Measurements from ENCODE around the gene CFAP410.

Gene CFAP410

DNA sequence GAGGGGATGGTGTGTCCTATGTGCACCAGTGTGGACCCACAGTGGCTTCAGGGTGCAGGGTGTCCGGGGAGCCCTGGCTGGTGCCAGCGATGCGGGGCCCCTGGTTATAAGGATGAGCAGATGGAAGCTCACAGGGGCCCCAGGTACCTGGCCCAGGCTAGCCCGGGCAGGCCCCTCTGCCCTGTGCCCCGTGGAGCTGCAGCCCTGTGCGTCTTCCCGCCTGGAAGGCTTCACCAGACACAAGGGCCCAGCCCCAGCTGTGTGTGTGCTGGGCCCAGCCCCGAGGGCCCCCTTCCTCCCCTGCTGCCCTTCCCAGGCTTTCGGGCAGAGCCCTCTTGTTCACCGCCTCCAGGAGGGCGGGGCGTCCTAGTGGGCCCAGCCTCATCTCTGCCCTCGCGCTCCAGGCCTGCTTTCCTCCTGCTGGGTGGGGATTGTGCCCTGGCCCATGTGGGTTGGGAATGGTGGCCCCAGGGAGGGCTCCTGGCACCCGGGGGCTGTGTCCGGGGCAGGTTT, 23.4 kb downstream of the CFAP410 start:
- DNase-seq = no peak

- DNase-seq = no peak
These were observed 24.6 kb downstream of the CFAP410 start for GRCh38 chr21:44314561-44314960.

GRCh38 chr21:44314128-44314527, 25.1 kb downstream of the CFAP410 start:
- DNase-seq = no peak

- no peak for DNase-seq
These were observed 25.7 kb downstream of the CFAP410 start for GRCh38 chr21:44313451-44313850.

GRCh38 chr21:44312716-44313115, 26.5 kb downstream of the CFAP410 start:
- no peak for DNase-seq

DNA sequence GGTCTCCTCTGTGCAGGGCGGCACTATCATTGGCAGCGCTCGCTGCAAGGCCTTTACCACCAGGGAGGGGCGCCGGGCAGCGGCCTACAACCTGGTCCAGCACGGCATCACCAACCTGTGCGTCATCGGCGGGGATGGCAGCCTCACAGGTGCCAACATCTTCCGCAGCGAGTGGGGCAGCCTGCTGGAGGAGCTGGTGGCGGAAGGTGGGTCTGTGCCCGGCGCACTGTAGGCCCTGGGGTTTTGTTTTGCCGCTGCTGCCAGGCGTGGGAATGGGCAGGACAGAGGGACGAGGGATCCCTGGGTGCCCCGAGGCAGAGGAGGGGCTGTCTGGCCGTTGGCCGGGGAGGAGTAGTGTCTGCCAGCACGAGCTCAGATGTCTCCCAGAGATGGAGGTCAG, 27.1 kb downstream of the CFAP410 start:
- DNase-seq = no peak

DNA sequence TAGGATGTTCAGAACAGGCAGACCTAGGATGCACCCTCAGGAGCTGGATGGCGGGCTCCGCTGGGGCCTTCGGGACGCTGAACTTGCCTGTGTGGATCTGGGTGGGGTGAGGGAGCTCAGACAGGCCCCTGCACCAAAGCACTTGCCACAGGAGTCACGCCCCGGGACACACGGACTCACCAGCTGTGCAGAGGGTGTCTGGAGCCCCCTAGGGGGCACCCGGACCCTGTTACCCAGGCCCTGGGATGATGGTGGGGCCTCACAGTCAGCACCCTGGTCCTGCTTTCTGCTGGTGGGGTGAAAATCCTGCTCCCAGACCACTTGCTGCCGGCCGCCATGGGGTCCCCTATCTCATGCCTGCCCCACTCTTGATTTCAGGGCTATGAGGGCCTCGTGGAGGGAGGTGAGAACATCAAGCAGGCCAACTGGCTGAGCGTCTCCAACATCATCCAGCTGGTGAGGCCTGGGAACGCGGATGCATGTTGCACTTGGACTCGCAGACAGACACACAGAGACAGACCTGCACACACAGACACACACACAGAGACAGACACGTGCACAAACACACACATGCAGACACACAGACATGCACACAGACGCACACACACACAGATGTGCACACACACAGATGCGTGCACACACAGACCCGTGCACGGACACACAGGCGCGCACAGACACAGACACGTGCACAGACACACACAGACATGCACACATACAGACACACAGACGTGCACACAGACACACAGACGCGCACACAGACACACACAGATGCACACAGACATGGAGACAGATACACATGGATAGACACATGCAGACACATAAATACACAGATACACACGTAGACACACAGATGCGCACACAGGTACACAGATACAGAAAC, 28.3 kb downstream of the CFAP410 start:
- no peak for DNase-seq

- no peak for DNase-seq
These were observed 32.1 kb downstream of the CFAP410 start for GRCh38 chr21:44306936-44307704.

DNA sequence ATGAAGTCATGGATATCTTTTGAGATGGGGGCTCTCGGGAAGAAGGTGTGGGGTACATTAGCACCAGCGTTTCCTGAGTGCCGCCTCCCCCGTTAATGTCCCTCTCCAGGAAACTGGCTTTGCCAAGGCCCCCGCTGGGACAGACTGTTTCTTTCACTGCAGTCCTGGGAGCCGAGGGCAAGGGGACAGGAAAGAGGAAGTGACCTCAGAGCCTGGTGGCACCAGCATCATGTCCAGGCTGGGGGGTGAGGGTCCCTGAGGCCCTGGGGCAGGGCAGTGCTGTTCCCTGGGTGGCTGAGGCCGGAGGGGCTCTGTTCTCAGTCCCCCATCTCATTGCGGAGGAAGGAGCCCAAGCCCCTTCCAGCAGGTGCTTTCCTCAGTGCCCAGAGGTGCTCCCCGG, 33.5 kb downstream of the CFAP410 start:
- DNase-seq = no peak

- DNase-seq = peak; percentile 30 to 57 (median 47)
These were observed 34.3 kb downstream of the CFAP410 start for GRCh38 chr21:44304877-44305293.

DNA sequence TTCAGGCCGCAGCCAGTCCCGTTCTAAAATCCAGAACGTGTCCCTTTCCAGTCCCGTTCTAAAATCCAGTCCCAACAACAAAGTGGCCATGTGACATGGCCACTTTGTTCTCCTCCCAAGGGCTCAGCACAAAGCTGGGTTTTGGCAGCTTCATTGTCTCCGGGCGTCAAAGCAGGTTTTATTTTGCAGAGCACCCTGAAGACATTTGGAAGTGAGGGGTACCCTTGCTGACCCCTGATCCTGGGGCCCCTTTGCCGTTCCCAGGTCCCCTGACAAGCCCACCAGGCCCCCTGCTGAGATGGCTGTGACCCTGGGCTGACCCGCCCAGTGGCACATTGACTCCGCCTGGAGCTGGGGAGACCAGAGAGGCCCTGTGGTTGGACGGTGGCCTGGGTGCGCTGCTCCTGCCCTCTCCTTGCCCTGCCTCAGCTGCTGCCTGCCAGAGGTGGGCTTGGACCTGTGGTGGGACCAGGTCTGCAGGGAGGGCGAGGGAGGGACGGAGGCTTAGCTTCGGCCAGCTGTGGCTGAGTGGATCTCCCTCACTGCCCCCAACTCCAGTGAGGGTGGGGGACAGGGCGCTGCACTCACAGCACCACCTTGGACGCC, 35.1 kb downstream of the CFAP410 start:
- no peak for DNase-seq

DNA sequence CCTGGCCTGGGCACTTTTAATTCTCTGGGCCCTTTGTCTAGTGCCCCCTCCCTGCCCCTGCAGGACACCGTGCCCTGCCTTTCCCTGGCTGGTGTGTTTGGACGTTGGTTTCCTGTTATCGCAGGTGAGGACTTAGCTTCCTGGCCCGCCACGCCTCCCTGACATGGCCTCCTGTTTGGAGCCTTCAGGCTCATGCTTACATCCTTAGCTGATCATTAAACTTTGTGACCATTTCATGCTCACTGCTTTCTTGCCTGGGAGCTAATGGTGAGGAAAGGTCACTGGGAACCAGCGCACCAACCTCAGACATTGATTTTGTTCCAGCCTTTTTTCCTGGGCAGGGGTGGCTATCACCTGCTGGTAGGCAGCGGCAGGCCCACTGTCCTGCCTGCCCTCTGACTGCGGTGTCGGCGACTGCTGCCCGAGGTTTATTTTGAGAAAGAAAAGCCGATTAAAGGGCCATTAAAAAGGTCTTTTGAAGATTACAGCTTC, 35.7 kb downstream of the CFAP410 start:
- no peak for DNase-seq

- peak in 2 of 3 experiments; percentile 12 to 30 for DNase-seq
These were observed 36.4 kb downstream of the CFAP410 start for GRCh38 chr21:44302573-44303401.

DNA sequence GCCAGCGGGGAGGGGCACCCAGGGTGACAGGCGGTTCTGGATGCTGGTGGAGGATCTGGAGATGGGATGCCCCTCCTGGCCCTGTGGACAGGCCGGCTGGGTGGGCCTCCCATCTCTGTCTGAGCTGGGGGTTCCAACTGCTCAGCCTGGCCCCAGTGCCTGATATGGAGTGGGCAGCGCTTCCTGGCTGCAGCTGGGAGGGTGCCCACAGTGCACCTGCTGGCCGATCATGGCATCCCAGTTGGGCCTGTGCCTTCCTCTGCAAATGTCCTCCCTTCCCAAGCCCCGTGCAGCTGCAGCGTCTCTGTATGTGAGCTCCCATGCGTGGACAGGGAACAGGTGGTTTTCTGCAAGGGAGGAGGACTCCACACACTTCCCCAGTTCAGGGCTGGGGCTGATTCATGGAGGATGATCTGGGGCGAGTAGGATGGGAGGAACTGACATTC, 37.2 kb downstream of the CFAP410 start:
- DNase-seq = peak in 1 of 3 experiments; percentile 20

DNA sequence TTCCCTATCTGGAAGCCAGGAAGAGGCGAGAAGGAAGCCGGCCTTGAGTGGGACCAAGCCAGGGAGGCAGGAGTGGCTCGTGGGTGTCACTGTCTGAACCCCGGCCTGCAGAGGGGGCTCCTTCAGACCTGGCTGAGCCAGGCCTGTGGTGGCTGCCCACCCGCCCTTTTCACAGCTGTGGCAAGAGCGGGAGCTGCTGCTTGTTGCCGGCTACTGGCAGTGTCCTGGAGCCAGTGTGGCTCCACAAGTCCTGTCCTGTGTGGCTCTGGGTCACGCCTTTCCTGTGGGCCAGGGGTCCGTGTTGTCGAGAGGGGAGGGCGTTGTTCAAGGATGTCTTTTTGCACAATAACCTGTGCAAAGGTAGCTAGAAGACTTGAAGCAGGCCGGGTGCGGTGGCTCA, 38.0 kb downstream of the CFAP410 start:
- no peak for DNase-seq

- peak; percentile 46 to 66 (median 49) for DNase-seq
These were observed 38.8 kb downstream of the CFAP410 start for GRCh38 chr21:44300262-44300959.

DNA sequence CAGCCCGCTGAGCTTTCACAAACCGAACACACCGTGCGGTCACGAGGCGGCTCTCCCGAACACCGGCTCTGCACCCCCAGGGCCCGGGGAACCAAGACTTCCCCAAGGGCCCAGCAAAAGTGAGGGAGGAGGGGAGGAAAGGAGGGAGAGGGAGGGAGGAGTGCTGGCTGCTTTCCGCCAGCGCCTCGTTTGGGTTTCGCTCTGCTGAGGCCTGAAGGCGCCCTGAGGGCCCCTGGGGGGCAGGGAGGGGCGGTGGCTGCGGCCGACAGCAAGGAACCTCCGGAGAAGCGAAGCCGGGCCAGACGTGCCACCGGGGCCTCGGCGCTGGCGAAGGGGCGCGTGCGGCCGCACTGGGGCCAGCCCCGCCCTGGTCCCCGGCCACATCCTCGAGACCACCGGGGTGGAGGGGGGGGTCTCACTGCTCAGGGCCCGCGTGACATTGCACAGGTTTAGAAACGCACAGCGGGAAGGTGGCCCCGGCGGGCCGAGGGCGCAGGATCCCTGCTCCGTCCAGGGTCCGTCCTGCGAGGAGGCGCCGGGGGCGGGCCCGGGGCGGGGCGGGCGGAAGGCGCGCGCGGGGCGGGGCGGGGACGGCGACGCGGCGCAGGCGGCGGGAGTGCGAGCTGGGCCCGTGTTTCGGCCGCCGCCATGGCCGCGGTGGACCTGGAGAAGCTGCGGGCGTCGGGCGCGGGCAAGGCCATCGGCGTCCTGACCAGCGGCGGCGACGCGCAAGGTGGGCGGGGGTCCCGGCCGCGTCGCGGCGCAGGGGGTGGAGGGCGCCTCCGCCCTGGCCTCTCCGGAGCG, 39.5 kb downstream of the CFAP410 start, which contains the start of gene PFKL:
PFKL (plus strand) TSS at position 596 of the 804 bp plus-strand sequence; CDS start at position 649, 53 bp downstream.
- DNase-seq = peak; percentile 63 to 84 (median 75)

- DNase-seq = no peak
These were observed 40.1 kb downstream of the CFAP410 start for GRCh38 chr21:44299085-44299457.

- DNase-seq = peak in 1 of 3 experiments; percentile 23
These were observed 40.9 kb downstream of the CFAP410 start for GRCh38 chr21:44298301-44298700.

DNA sequence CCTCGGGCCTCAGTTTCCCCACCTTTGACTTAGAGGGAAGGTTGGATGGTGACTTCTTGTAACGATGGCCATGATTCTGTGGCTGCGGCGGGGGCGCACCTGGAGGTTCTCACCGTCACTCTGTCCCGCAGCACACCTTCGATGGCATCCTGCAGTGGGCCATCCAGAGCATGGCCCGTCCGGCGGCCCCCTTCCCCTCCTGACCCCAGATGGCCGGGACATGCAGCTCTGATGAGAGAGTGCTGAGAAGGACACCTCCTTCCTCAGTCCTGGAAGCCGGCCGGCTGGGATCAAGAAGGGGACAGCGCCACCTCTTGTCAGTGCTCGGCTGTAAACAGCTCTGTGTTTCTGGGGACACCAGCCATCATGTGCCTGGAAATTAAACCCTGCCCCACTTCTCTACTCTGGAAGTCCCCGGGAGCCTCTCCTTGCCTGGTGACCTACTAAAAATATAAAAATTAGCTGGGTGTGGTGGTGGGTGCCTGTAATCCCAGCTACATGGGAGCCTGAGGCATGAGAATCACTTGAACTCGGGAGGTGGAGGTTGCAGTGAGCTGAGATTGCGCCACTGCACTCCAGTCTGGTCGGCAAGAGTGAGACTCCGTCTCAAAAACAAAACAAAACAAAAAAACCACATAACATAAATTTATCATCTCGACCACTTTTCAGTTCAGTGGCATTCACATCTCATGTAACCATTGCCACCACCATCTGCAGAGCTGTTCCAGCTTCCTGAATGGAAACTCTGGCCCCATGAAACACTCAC, 41.5 kb downstream of the CFAP410 start:
- DNase-seq = peak; percentile 70 to 88 (median 78)

Data from NCI-H1417 (cell line).